ENCODE data around the gene FZD4.

The FZD4 gene

DNA sequence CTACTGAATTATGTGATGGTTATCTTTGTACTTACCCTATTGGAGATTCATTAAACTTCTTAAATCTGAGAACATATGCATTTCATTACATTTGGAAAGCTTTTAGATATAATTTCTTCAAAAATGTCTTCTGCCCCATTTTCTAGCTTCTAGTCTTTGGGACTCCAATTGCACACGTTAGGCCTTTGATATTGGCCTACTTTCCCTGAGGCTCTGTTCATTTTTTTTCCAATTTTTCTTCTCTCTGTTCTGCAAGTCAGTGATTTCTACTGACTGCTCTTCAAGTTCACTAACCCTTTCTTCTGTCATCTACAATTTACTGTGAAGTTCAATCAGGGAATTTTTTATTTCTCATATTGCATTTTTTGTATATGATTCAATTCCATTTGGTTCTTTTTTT, 43.0 kb downstream of the FZD4 start:
- DNase-seq (ENCODE audit: low spot score), result no peak

DNA sequence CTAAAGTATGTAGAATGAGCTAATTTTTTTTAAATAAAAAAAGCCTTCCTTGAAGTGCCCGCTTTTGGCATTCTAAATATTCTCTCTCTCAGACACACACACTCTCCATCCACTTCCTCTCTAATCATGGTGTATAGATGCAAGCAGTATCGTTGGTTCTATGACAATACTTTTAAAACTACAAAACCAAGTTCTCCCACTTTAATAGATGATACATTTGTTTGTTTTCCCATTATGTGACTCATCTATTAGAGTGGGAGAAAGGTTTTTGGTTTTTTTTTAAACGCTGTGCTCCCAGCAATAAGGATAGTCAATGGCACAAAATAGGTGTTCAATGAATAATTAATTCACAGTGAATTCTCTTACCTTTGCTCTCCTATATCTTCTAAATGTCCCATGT, 44.6 kb downstream of the FZD4 start:
- DNase-seq (ENCODE audit: low spot score), result no peak

GRCh38 chr11:86906198-86906597, 49.0 kb downstream of the FZD4 start:
- no peak for DNase-seq (ENCODE audit: low spot score)

DNA sequence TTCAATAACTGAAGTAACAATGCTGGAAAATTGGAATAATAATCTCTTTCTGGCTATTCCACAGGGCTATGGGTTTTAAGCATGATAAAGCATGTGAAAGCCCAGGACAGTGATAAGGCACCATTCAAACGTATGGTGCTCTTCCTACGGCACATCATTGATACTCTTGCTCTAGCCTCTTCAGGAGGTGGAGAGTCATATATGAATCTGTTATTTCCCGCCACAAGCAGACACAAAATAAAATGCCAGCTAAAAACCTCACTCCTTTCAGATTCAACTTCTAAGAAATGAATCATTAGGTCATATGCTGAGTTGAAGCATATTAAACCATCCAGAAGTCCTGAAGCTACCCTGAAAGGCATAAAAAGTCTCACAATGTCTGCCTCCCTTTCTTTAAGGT, 49.9 kb downstream of the FZD4 start:
- no peak for DNase-seq (ENCODE audit: low spot score)

DNA sequence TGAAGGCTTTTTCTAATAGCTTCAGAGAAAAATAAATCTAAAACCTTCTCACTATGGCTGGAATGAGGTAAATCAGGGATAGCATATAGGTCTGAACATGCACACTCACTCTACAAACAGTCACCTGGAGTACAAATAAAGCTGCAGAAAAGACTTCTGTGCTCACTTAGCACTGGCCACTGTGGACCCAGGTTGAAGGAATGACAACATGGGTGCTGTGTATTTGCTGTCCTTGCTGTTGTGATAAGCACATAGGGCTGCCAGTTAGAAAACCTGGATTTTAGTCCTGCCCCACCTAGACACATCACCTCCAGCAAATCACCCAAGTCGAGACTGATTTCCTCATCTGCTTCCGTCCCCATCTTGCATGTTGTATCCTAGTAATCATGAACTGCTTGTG, 51.2 kb downstream of the FZD4 start:
- no peak for DNase-seq (ENCODE audit: low spot score)

DNA sequence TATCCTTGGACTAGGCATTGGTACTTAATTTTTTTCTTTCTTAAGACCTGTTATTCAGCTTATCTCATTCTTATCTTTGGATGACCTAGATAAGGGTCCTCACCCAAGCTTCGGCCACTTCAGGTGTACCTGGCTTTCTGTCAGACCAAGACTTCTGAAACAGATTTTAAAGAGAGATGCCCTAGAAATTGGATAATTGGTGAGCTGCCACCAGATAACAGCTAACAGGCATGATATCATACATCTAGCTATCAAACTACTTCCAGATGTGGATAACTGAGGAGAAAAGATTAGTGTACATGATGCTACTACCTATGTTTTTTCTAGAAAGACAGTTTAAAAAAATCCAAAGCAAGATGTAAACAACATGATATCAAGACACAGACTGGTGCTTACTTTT, 52.9 kb downstream of the FZD4 start:
- DNase-seq (ENCODE audit: low spot score), result no peak

DNA sequence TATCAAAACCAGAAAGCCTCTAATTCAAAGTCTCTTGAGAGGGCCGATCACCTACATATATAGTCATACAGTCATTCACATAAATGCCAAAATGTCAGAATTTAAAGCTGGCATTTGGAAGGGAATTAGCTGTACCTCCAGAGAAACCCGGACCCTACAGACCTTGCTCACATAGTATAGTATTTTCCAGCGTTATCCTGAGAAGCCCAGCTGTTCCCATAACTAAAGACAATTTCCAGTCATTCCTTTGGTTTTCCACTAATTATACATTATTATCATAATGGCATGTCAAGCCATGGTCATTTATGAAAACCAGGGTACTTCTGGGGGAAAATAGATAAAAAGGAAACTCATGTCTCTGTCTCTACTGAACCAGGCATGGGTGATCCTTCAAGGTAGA, 53.6 kb downstream of the FZD4 start:
- no peak for DNase-seq (ENCODE audit: low spot score)

DNA sequence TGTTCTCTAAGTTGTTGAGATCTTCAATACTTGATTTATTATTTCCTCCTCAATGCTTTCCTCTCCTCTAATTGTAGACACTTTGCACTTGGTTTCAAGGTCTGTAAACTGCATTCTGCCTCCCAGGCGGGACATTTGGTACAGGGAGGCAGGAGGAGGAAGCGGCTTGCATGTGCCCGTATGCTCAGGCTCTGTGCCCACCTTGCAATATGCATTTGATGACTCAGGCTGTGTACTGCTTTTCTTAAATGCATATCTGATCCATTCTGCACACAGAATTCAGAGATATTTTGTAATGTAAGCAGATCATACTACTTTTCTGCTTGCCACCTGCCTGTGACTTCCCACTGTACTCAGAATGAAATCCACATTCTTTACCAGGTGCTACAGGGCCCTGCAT, 55.0 kb downstream of the FZD4 start:
- no peak for DNase-seq (ENCODE audit: low spot score)

DNA sequence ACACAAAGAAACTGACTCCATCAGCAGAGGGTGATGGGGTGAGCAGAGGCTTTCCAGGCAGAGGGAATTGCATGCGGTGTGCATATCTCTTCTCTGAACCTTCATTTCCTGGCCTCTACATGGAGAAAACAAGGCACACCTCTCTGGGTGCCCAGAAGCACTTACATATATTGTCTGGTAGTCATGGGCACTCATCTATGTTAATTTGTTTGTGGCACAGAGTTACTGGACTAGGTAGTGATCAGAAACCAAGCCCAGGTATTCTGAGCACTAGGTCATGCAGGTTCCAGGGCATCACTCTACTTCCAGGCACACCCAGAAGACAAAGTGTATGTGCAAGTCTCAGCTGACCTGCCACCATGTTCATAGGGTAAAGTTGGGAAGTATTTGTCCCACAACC, 56.5 kb downstream of the FZD4 start:
- no peak for DNase-seq (ENCODE audit: low spot score)

DNA sequence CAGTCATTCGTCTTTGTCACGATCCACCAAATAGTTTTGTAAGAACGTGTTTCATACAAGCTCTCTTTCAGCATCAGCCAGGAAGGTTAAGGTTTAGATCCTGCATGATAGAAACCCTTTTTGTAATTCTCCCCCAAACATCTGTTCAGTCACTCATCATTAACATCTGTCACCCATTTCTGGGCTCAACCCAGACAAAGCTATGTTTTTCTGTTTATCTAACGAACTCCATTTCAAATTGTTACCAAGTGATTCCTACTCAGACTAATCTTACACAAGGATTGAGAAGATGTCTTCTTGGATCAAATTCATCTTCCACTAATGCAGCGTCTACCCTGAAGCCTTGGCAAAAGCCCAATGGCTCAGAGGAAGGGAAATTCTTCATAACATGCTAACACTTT, 58.8 kb downstream of the FZD4 start:
- no peak for DNase-seq (ENCODE audit: low spot score)
